HG03060 (cell line): ENCODE results near the gene C14orf180.
"Not testable (repeated sequence)": the region's sequence is repeated elsewhere in the genome, so short reads cannot be mapped to it uniquely, and the experiment has no call there.

Experiments
- ATAC-seq: cut with Tn5 transposase; IDR thresholded peaks from one replicate; pipeline ENCODE4 v1.9.1; 2021; ENCODE audit warnings: low read depth, moderate number of reproducible peaks; ENCODE audit not compliant: unreplicated experiment

The C14orf180 gene

DNA sequence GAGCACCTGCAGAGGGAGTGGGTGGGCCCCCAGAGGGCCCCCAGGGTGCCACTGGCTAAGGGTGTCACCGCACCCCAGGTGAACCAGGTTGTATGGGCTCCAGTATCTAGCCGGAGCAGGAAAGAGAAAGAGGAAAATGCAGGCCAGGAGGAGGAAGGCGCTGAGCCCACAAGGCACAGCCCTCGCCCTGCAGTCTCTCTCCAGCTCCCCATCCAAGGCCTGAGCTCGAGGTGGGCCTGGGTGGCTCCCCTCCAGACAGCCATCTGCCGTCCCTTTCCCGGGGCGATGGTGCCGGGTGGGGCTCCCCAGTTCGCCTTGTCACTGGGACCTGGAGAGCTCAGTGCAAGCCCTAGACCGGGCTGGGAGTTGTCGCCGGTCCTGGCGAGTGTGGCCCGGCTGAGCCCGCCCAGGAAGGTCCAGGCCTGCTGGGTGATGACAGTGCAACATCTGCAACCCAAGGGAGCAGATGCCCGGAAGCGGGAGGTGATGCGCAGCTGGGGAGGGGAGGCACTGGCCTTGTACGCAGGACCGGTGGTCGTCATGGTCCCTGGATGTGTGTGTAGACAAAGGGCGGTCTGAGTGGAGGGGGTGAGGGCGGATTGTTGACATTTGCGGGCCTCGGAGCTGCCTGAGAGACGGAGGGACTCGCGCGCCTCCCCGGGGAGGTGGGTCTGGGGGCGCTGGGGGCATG lies 24.3 kb downstream of the C14orf180 start:
- ATAC-seq: no peak

DNA sequence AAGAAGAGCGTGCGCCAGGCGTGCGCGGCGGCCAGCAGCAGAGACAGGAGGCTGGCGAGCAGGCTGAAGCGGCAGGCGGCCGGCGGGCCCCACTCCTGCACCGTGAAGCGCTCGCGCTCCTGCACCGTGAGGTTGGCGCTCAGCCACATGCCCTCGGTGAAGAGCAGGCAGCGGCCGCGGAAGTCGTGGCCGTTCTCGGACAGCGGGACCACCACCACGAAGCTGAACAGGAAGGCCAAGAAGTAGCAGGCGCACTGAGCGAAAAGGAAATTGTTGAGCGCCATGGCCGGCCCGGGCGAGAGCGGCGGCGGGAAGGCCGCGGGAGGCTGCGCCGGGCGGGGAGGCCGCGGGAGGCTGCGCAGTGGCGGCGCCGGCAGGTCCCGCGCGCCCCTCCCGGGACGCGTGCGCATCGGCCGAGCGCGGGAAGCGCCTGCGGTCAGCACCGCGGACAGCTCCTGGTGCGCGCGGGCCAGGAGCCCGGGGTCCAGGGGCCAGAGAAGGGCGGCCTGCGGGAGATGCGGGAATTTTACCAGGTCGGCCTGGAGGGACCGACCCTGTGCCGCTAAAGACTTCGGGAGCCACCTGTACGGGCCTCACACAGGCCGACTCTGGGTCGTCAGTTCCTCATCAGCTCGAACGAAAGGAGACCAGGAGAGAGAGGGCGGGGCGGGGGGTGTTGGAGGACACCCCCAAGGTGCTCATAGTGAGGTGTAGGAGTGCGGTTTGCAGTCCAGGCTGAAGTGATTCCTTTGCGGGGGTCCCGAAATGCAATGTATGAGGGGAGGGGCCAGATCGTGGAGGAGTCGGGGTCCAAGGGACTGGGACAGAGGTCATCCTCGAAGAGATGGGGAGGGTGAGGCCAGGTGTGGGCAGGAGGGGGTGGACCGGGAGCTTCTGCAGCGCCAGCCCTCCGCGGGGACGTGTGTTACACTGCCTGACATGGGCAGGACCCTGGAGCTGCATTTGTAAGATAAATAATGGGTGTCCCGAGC lies 25.2 kb downstream of the C14orf180 start, which contains the start of gene TMEM179:
TSS of gene TMEM179 (minus strand) at position 315 of the 992 bp plus-strand sequence. CDS start at position 284, 31 bp downstream.
- no peak for ATAC-seq

- ATAC-seq: no peak
These were observed 30.1 kb downstream of the C14orf180 start for GRCh38 chr14:104609666-104610065.

DNA sequence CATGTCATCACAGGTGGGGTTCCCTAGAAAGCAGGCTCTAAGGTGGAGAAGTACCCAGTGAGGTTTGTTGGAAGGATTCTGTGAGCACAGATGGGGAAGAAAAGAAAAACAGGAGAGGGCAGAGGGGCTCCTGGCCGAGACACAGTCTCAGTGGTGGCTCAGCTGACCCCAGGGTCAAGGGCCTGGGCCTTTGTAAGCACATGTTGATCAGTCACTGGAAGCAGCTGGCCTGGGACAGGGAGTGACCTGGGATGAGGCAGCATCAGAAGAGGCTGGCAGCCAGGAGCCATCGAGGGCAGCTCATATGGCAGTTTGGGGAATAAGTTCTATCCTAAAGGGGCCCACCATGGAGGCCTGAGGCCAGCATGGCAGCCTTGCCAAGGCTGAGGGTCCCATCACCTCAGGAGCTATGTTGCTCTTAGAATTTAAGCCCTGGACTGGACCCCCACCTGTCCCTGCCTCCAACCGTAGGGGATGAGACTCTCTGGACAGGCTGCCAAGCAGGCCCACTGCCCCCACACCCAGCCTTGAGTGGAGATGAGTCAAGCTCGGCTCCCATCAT lies 31.3 kb downstream of the C14orf180 start:
- ATAC-seq: no peak

- no peak for ATAC-seq
These were observed 32.3 kb downstream of the C14orf180 start for GRCh38 chr14:104611881-104612280.

DNA sequence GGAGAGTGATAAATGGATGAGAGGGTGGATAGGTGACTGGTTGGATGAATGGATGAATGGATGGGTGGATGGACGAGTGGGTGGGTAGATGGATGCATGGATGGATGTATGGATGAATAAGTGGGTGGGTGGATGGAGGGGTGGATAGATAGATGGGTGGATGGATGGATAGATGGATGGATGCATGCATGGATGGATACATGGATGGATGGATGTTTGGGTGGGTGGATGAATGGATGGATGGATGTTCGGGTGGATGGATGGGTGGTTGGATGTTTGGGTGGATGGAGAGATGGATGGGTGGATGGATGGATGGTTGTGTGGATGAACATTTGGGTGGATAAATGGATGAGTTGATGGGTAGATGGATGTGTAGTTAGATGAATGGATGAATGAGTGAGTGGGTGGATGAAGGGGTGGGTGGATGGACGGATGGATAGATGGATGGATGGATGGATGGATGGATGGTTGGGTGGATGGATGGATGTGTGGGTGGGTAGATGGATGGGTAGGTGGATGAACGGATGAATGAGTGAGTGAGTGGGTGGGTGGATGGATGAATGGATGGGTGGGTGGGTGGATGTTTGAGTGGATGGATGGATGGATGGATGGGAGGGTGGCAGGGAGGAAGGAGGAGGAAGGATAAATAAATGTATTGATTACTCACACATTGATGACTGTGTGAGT lies 34.7 kb downstream of the C14orf180 start:
- no peak for ATAC-seq

DNA sequence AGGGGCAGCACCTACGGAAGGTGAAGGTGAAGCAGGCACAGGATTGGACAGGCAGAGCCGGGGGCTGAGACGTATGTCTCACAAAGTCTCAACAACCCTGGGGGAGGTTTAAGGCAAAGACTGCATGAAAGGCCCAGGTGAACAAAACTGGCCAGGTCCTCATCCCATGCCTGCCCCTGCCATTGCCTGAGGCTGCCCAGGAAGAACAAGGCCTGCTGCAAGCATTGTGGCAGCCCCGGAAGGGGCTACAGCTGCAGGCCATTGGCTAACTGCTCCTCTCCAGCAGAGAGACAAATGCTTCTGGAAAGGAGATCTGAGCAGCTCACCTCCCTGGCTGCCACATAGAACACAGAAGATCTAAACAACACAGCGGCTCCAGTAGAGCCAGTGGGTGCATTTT lies 45.4 kb downstream of the C14orf180 start:
- ATAC-seq: no peak

DNA sequence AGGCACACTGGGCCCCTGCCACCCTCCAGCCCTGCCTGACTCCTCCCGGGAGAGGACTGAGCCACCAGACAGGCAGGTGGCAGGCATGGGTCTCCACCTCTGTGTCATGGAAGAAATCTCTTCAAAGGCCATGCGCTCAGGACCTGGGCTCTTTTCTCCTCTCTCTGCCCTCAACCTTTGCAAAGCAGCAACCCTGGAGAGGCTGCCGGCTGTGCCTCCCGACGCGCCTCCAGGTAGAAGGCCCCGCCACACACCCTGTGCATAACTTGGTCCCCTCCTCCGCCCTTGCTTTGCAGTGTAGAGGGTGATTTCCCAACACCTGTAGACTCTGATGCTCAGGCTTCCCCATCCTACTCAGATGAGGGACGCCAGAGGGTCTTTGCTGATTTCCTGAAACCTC lies 53.2 kb downstream of the C14orf180 start:
- no peak for ATAC-seq

DNA sequence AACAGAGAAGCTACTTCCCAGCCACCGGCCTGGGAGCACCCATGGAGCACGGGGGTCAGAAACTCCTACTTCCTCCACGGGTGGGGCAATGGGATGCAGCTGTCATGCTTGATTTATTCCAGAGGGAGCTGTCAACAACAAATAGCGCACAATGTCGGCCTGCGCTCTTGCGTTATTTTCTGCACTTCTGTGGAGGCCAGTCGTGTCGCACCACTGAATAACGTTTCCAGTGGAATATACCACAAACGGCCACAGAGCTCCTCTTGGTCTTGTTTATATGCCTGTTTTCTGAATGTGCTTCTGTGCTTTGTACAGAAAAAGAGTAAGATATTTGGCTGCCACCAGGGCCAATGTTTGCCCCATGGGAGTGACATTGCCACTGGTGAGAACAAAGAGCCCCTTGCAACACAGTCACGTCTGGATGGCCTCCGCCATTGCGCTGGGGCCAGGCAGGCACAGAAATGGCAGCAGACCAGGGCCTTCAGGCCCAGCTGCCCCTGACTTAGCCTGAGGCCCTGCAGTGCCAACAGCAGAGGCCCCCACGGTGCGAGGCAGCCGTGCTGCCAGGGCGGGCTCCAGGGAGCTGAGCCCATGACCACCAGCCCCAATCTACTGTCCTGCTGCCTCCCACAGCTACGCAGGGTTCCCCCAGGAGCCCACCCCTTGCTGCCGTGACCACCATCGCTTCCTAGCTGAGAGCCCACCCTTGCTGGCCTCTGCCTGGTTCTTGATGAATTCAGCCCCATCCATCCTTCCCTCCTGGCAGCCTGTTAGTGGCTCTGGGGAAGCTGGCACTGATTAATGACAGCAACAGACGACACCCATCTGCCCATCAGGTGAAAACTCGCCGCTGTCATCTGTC lies 53.9 kb downstream of the C14orf180 start:
- no peak for ATAC-seq

GRCh38 chr14:104634138-104634760 lies 54.7 kb downstream of the C14orf180 start:
- ATAC-seq: no peak

GRCh38 chr14:104634886-104635570 lies 55.5 kb downstream of the C14orf180 start:
- no peak for ATAC-seq

DNA sequence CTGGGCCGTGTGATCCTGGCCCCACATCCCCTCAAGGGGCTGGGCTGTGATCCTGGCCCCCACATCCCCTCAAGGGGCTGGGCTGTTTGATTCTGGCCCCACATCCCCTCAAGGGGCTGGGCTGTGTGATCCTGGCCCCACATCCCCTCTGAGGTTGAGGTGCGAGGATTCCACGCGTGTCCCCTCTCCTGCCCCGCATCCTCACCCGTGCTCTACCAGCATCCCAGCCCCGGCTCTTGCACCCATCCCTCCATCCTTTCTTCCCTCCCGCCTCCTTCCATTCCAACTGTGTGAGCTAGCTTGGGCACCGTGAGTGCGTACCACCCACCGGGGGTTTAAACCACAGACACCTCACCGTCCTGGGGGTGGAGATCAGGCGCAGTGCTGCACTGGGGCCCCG lies 56.2 kb downstream of the C14orf180 start:
- no peak for ATAC-seq

DNA sequence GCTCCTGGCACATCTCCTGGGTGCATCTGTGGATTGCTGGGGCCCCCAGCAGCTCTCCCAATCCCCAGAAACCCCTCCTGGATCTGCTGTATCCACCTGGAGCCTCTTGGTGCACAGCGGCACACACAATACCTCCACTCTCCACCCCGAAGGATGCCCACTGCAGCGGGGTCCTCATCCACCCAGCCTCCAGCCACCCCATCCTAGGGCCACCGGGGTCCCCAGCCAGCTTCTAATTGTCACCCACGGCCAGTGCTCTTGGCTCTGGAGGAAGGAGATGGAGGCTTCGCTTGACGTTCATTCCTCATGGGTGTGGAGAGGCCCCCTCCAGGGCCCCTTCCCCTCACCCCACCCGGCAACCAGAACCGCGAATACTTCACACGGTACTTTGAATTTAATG lies 56.6 kb downstream of the C14orf180 start:
- no peak for ATAC-seq

DNA sequence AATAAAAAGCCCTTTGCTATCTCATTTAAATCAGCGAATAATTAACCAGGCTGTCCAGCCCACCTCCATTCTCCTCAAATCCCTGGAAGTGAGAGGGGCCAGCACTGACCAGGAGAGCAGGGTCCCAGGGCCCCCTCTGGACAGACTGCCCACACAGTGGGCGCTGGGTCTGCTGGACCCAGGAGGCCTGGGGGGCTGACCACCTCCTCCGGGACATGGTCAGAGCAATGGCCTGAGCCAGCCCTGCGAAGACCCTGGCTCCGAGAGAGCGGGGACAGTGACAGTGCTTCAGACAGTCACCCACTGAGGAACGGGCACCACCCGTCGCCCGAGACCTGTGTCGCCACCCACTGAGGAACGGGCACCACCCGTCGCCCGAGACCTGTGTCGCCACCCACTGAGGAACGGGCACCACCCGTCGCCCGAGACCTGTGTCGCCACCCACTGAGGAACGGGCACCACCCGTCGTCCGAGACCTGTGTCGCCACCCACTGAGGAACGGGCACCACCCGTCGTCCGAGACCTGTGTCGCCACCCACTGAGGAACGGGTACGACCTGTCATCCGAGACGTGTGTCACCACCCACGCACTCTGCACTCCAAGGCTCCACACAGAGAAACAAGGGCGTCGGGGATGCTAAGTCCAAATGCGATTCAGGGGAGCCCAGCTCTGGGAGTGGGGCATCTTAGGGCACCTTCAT lies 57.4 kb downstream of the C14orf180 start:
- not testable (repeated sequence) for ATAC-seq

DNA sequence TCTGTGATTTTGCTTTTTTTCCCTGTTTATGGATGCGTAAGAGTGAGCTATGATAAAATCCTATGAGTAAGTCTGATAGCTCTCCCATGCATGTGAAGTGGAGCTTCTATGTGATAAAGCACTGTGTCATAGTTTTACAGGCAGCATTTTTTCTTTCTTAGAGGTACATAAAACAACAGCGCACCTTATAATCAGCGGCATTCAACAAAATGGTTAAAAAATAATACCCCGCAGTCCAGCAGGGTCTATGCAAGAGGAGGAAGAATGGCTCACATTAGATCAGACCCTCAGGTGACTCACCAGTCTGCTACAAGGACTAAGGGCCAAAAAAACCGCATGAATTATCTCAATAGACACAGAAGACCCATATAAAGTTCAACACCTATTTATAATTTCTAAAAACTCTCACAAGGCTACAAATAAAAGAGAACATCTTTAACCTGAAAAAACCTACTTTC lies 58.0 kb downstream of the C14orf180 start:
- no peak for ATAC-seq

DNA sequence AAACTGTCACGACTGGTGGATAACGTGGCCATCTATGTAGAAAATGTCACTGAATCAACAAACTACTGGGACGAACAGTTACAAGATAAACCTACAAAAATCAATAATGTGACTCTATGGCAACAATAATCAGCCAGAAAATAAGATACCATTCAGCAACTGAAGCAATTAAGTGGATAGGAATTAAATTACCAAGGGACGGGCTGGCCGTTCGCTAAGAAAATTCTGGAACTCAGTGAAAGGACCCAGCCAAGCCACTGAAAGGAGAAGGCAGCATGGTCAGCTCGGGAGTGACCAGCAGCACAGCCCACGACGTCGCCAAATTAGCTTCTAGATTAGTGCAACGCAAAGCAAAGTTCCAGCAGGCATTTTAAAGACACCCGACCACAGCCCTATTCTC lies 58.6 kb downstream of the C14orf180 start:
- no peak for ATAC-seq

DNA sequence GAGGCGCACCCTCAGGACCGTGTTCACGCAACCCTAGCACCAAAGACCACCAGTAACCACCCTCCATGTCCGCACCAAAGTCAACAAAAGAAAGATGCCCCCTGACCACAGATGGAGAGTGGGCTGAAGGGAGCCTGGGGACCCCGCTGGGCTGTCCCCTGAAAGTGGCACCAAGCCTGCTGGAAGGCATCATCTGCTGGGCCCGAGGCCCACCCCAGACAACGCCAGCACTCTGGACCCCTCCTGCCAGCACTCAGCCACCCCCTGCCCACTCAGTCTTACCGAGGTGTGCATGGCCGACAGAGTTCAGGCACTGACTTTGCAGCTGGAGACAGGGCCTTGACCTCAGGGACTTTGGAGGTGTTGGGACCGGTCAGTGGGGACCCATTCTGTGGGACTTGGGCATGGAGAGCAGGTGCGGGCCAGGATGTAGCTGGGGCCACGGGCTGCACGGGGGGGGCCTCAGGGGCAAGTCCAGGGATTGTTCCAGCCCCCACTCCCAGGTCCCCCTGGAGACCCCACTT lies 59.4 kb downstream of the C14orf180 start:
- no peak for ATAC-seq

DNA sequence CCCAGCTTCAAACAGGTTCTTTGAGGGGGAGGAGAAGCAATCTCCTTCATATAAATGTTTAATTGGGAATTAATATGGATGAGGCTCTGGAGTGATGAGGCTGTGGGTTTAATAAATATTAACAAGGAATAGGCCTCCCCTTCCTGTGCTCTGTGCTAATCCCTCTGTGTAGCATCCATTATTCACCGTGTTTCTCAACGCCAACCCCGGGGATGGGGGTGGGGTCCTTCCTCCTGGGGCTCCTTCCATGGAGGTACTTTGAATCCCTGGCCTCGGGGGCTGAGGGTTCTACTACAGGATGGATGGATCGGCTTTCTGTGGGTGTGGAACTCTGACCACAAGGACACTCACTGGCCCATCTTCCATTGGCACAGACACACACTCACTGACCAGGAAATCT lies 59.9 kb downstream of the C14orf180 start:
- no peak for ATAC-seq
